ENCODE measurements around the gene PDSS2.

GRCh38 chr6:107435798-107436197 is 23.6 kb downstream of the PDSS2 start:
- TF ChIP-seq CTCF (IDR thresholded peaks at IDR 0.05; ENCODE audit: low read depth, low read length) (no peak), EZH2phosphoT487 (IDR thresholded peaks at IDR 0.05; ENCODE audit: low read depth) (no peak)
